HFFc6 (cell line): ENCODE results near the gene MAN2A2. TPM values are rescaled to one million over a fixed set of nuclear protein-coding genes. Genes with fewer than 3 reads are reported as not detected.

Experiments
- DNase-seq: peaks from one replicate; pipeline ENCODE4 v3.0.0-alpha.2; 2018
- H3K27ac Mint-ChIP-seq: 2 replicates; pipeline ENCODE4 v1.8.0; 2020; ENCODE audit warnings: mild to moderate bottlenecking, mixed read lengths
- H3K27me3 Mint-ChIP-seq: 2 replicates; pipeline ENCODE4 v1.8.0; 2021; ENCODE audit warnings: mild to moderate bottlenecking, moderate library complexity, mixed read lengths; ENCODE audit not compliant: insufficient read depth
- H3K36me3 Mint-ChIP-seq: 2 replicates; pipeline ENCODE4 v1.8.0; 2021; ENCODE audit warnings: low read depth, mixed read lengths
- H3K4me1 Mint-ChIP-seq: 2 replicates; pipeline ENCODE4 v1.8.0; 2020; ENCODE audit warnings: low read depth, mixed read lengths
- H3K4me3 Mint-ChIP-seq: 2 replicates; pipeline ENCODE4 v1.8.0; 2020; ENCODE audit warnings: mild to moderate bottlenecking, moderate library complexity, mixed read lengths
- H3K9me3 Mint-ChIP-seq: 2 replicates; pipeline ENCODE4 v1.8.0; 2020; ENCODE audit warnings: mild to moderate bottlenecking, mixed read lengths
- total RNA-seq, 6 experiments: library from RNA; stranded (reverse); fragmentation: NEBNext Ultra II Directional; extraction: Animal tissue kit (Norgen Biotek cat#: 25700); gene quantifications; 2 replicates in 1 of 6; 3 replicates in 5 of 6; pipeline ENCODE4 v1.2.3, GENCODE V29; 2021
- TF ChIP-seq, protein P1 (sequence below): fragments of 200-600 bp; sonication (generic); IDR thresholded peaks from 2 replicates; pipeline ENCODE4 v1.5.0; 2021; ENCODE audit warnings: antibody characterized with exemption, mild to moderate bottlenecking

The MAN2A2 gene
- total RNA-seq, 6 experiments from 2014 or later = 15.8 to 26.9 (median 23.4) TPM

DNA sequence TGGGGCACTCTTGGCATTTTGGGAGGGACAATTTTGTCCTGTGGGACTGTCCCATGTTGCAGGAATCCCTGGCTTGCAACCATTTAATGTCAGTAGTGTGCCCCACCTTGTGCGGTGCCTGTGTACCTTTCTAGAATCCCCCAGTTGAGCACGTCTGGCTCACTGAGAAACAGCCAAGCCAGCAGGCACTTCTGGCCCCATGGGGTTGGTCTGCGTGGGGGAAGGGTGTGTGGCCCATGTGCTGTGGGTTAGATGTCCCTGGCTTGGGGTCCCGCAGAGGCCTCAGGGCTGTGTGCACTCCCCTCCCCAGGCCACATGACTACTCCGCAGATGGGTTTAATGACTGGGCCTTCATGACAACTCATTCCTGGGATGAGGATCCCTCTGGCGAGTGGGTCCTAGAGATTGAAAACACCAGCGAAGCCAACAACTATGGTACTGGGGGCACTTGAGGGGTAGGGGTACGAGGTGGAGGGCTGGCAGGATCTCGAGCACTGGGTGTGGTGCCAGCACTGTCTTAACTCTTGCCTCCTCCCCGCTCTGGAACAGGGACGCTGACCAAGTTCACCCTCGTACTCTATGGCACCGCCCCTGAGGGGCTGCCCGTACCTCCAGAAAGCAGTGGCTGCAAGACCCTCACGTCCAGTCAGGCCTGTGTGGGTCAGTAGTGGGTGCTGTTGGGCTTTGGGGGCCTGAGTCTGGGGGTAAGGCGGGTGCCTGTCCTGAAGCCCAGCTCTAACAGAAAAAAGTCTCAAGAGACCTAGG lies 22.5 kb upstream of the MAN2A2 start:
- H3K36me3 Mint-ChIP-seq = no peaks in the 10 kb centered on the region
- H3K4me3 Mint-ChIP-seq = no peak overlapping the region
- H3K9me3 Mint-ChIP-seq = no peaks in the 10 kb centered on the region
- no peak overlapping the region for H3K27ac Mint-ChIP-seq
- H3K4me1 Mint-ChIP-seq = peaks cover under 1% of the 10 kb centered on the region; the same call in 1 of the 2 replicates
- DNase-seq = no peak
- TF ChIP-seq, protein P1, sequence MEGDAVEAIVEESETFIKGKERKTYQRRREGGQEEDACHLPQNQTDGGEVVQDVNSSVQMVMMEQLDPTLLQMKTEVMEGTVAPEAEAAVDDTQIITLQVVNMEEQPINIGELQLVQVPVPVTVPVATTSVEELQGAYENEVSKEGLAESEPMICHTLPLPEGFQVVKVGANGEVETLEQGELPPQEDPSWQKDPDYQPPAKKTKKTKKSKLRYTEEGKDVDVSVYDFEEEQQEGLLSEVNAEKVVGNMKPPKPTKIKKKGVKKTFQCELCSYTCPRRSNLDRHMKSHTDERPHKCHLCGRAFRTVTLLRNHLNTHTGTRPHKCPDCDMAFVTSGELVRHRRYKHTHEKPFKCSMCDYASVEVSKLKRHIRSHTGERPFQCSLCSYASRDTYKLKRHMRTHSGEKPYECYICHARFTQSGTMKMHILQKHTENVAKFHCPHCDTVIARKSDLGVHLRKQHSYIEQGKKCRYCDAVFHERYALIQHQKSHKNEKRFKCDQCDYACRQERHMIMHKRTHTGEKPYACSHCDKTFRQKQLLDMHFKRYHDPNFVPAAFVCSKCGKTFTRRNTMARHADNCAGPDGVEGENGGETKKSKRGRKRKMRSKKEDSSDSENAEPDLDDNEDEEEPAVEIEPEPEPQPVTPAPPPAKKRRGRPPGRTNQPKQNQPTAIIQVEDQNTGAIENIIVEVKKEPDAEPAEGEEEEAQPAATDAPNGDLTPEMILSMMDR = no peak
- no peaks in the 10 kb centered on the region; the same call in none of the 2 replicates for H3K27me3 Mint-ChIP-seq

DNA sequence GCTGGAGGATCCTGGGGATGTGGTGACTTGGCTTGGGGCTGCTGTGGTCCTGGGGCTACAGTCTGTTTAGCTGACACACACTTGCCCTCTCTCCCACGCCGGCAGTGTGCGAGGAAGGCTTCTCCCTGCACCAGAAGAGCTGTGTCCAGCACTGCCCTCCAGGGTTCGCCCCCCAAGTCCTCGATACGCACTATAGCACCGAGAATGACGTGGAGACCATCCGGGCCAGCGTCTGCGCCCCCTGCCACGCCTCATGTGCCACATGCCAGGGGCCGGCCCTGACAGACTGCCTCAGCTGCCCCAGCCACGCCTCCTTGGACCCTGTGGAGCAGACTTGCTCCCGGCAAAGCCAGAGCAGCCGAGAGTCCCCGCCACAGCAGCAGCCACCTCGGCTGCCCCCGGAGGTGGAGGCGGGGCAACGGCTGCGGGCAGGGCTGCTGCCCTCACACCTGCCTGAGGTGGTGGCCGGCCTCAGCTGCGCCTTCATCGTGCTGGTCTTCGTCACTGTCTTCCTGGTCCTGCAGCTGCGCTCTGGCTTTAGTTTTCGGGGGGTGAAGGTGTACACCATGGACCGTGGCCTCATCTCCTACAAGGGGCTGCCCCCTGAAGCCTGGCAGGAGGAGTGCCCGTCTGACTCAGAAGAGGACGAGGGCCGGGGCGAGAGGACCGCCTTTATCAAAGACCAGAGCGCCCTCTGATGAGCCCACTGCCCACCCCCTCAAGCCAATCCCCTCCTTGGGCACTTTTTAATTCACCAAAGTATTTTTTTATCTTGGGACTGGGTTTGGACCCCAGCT lies 21.7 kb upstream of the MAN2A2 start:
- no peaks in the 10 kb centered on the region for H3K36me3 Mint-ChIP-seq
- peaks cover 9% of the 10 kb centered on the region; the same call in 1 of the 2 replicates for H3K4me1 Mint-ChIP-seq
- TF ChIP-seq, protein P1 = no peak
- no peak overlapping the region for H3K4me3 Mint-ChIP-seq
- no peaks in the 10 kb centered on the region; the same call in none of the 2 replicates for H3K27me3 Mint-ChIP-seq
- no peaks in the 10 kb centered on the region for H3K9me3 Mint-ChIP-seq
- DNase-seq = no peak
- no peak overlapping the region for H3K27ac Mint-ChIP-seq

DNA sequence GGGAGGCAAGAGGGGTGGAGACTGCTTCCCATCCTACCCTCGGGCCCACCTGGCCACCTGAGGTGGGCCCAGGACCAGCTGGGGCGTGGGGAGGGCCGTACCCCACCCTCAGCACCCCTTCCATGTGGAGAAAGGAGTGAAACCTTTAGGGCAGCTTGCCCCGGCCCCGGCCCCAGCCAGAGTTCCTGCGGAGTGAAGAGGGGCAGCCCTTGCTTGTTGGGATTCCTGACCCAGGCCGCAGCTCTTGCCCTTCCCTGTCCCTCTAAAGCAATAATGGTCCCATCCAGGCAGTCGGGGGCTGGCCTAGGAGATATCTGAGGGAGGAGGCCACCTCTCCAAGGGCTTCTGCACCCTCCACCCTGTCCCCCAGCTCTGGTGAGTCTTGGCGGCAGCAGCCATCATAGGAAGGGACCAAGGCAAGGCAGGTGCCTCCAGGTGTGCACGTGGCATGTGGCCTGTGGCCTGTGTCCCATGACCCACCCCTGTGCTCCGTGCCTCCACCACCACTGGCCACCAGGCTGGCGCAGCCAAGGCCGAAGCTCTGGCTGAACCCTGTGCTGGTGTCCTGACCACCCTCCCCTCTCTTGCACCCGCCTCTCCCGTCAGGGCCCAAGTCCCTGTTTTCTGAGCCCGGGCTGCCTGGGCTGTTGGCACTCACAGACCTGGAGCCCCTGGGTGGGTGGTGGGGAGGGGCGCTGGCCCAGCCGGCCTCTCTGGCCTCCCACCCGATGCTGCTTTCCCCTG lies 21.0 kb upstream of the MAN2A2 start:
- TF ChIP-seq, protein P1 = no peak
- no peak overlapping the region for H3K27ac Mint-ChIP-seq
- H3K36me3 Mint-ChIP-seq = no peaks in the 10 kb centered on the region
- DNase-seq = no peak
- no peaks in the 10 kb centered on the region for H3K9me3 Mint-ChIP-seq
- H3K27me3 Mint-ChIP-seq = no peaks in the 10 kb centered on the region; the same call in none of the 2 replicates
- H3K4me3 Mint-ChIP-seq = no peak overlapping the region
- peaks cover 10% of the 10 kb centered on the region; the same call in 1 of the 2 replicates for H3K4me1 Mint-ChIP-seq

DNA sequence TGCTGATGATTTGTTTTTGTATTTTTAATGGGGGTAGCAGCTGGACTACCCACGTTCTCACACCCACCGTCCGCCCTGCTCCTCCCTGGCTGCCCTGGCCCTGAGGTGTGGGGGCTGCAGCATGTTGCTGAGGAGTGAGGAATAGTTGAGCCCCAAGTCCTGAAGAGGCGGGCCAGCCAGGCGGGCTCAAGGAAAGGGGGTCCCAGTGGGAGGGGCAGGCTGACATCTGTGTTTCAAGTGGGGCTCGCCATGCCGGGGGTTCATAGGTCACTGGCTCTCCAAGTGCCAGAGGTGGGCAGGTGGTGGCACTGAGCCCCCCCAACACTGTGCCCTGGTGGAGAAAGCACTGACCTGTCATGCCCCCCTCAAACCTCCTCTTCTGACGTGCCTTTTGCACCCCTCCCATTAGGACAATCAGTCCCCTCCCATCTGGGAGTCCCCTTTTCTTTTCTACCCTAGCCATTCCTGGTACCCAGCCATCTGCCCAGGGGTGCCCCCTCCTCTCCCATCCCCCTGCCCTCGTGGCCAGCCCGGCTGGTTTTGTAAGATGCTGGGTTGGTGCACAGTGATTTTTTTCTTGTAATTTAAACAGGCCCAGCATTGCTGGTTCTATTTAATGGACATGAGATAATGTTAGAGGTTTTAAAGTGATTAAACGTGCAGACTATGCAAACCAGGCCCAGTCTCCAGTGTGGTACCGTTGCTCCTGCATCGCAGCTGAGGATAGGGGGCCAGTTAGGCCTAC lies 20.1 kb upstream of the MAN2A2 start:
- no peak overlapping the region for H3K4me3 Mint-ChIP-seq

More for the DNA sequence above, 20.1 kb upstream of the MAN2A2 start:
- Mint-ChIP-seq H3K36me3 (no peaks in the 10 kb centered on the region), H3K4me1 (peaks cover 10% of the 10 kb centered on the region; the same call in 1 of the 2 replicates), H3K9me3 (no peaks in the 10 kb centered on the region), H3K27me3 (no peaks in the 10 kb centered on the region; the same call in none of the 2 replicates), H3K27ac (0 out of 2 replicates have a peak overlapping the region, but pooled peaks have one; percentile 9)
- TF ChIP-seq, protein P1 = no peak
- no peak for DNase-seq
